Endothelial cell of umbilical vein (primary cell): Measurements from ENCODE around the gene ZNF844. TPM values are rescaled to one million over a fixed set of nuclear protein-coding genes. Genes with fewer than 3 reads are reported as not detected.

Experiments
- BruUV-seq: library from RNA; stranded (reverse); fragments of 400-500 nt; replicated peaks from 2 replicates; lab custom pipeline; 2021; lab: Mats Ljungman, UMichigan
- CTCF ChIA-PET: fragments of 300-600, 350-600 bp; sonication (Branson Sonifier 250); formaldehyde crosslinking; loops from one replicate; lab custom pipeline; 2021; ENCODE audit warnings: antibody characterized with exemption, inconsistent platforms; lab: Charles Lee
- POLR2A ChIA-PET: fragments of 300-600, 350-600 bp; sonication (Branson Sonifier 250); formaldehyde crosslinking; loops from one replicate; lab custom pipeline; 2021; ENCODE audit warnings: antibody characterized with exemption, inconsistent platforms; lab: Charles Lee
- DNase-seq: peaks from one replicate; pipeline ENCODE4 v3.0.0-alpha.2; 2011; ENCODE audit warnings: low read depth, low spot score
- FAIRE-seq: peaks from 2 replicates; lab custom pipeline; 2011; peaks lifted over from hg19 to GRCh38; lab: Jason Lieb, UNC
- H2AFZ ChIP-seq: 2 replicates; pipeline ENCODE4 v1.6.0; 2012; ENCODE audit warnings: low read depth, low read length, control low read depth, inconsistent platforms
- H3K27ac ChIP-seq: 2 replicates; pipeline ENCODE4 v1.5.1; 2011; ENCODE audit warnings: low read depth, mild to moderate bottlenecking, control low read depth, low read length, moderate library complexity; ENCODE audit not compliant: insufficient read depth
- H3K27me3 ChIP-seq, 2 experiments: 2 replicates each; pipeline versions ENCODE4 v1.6.0 to v1.6.1; 2011; ENCODE audit warnings: low read length in 2 of 2, mixed read lengths in 1 of 2; ENCODE audit not compliant: control insufficient read depth in 2 of 2, insufficient read depth in 2 of 2
- H3K36me3 ChIP-seq, 2 experiments: 2 replicates in 1 of 2; 3 replicates in 1 of 2; pipeline ENCODE4 v1.5.1; 2011; ENCODE audit warnings: low read length in 2 of 2, mild to moderate bottlenecking in 1 of 2, moderate library complexity in 1 of 2; ENCODE audit not compliant: control insufficient read depth in 2 of 2, insufficient read depth in 2 of 2; ENCODE audit errors: extremely low read depth in 1 of 2
- H3K4me1 ChIP-seq: 3 replicates; pipeline ENCODE4 v1.5.1; 2011; ENCODE audit warnings: mild to moderate bottlenecking, low read length; ENCODE audit not compliant: control insufficient read depth, insufficient read depth; ENCODE audit errors: extremely low read depth
- H3K4me2 ChIP-seq: 2 replicates; pipeline ENCODE4 v1.6.1; 2011; ENCODE audit warnings: low read length, control low read depth, mixed read lengths; ENCODE audit not compliant: insufficient read depth
- H3K4me3 ChIP-seq, 3 experiments: fragments of 200-600 bp in 1 of 3; sonication (generic), shearing (Covaris generic) in 1 of 3; replicated peaks in 1 of 3; 2 replicates each; pipeline ENCODE4 v1.5.1; 2011 to 2016; ENCODE audit warnings: control low read depth in 3 of 3, low read length in 3 of 3, mild to moderate bottlenecking in 2 of 3, inconsistent platforms in 1 of 3, low read depth in 1 of 3, moderate library complexity in 1 of 3; ENCODE audit not compliant: insufficient read depth in 1 of 3
- H3K79me2 ChIP-seq: 2 replicates; pipeline ENCODE4 v1.6.0; 2012; ENCODE audit warnings: low read length, inconsistent platforms; ENCODE audit not compliant: control insufficient read depth, insufficient read depth
- H3K9ac ChIP-seq: replicated peaks from 2 replicates; pipeline ENCODE3; 2011; ENCODE audit warnings: low read length, control low read depth; ENCODE audit not compliant: insufficient read depth; ENCODE audit errors: extremely low read depth
- H3K9me1 ChIP-seq: replicated peaks from 3 replicates; pipeline ENCODE4 v1.6.0; 2011; ENCODE audit warnings: mild to moderate bottlenecking, low read length; ENCODE audit not compliant: control insufficient read depth, insufficient read depth; ENCODE audit errors: extremely low read depth
- H3K9me3 ChIP-seq: replicated peaks from 2 replicates; pipeline ENCODE4 v1.5.1; 2012; ENCODE audit warnings: low read length, inconsistent platforms; ENCODE audit not compliant: control insufficient read depth, insufficient read depth
- H4K20me1 ChIP-seq: replicated peaks from 2 replicates; pipeline ENCODE3; 2011; ENCODE audit warnings: mild to moderate bottlenecking, low read length; ENCODE audit not compliant: control insufficient read depth, insufficient read depth; ENCODE audit errors: extremely low read depth
- EZH2 ChIP-seq: IDR thresholded peaks from 2 replicates; pipeline ENCODE4 v1.6.1; 2012; ENCODE audit warnings: borderline replicate concordance, low read depth, mild to moderate bottlenecking, moderate library complexity, low read length, inconsistent platforms; ENCODE audit not compliant: severe bottlenecking
- FOS ChIP-seq: IDR thresholded peaks from 2 replicates; pipeline ENCODE4 v1.6.1; 2011; ENCODE audit warnings: mild to moderate bottlenecking, low read length, moderate library complexity, borderline replicate concordance; ENCODE audit not compliant: insufficient read depth
- MAX ChIP-seq: IDR thresholded peaks from 2 replicates; pipeline ENCODE4 v1.6.1; 2011; ENCODE audit not compliant: insufficient read depth, insufficient read length
- POLR2A ChIP-seq: IDR thresholded peaks from 2 replicates; pipeline ENCODE4 v1.6.1; 2012; ENCODE audit warnings: low read depth, mild to moderate bottlenecking, control low read depth, low read length
- POLR2AphosphoS5 ChIP-seq: IDR thresholded peaks from 2 replicates; pipeline ENCODE4 v1.6.1; 2012; ENCODE audit warnings: low read depth, mild to moderate bottlenecking, control low read depth, low read length, moderate library complexity; ENCODE audit not compliant: insufficient read depth
- dilution Hi-C: fragments of 300-500 bp; cut with MboI; formaldehyde crosslinking; loops from one replicate; pipeline ENCODE4 v1.15.0; 2019; ENCODE audit warnings: low sequenced_read_pairs; ENCODE audit not compliant: extremely low pct_ligation_motif_present
- intact Hi-C: fragments of 100-400 bp; cut with micrococcal nuclease; formaldehyde crosslinking; loops from one replicate; pipeline ENCODE4 v1.10.0; 2022
- polyA plus RNA-seq, 4 experiments: library from polyadenylated mRNA; depleted of rRNA in 3 of 4; stranded (reverse) in 3 of 4; unstranded in 1 of 4; fragments of >200 nt; gene quantifications; 2 replicates each; pipeline versions ENCODE4 v1.2.1 to v1.2.3, GENCODE V29; 2011 to 2012; ENCODE audit warnings: missing spikeins in 1 of 4
- total RNA-seq: library from RNA; stranded (reverse); gene quantifications from 2 replicates; pipeline ENCODE4 v1.2.3, GENCODE V29; 2021
- TF ChIP-seq, protein P1 (sequence below), 2 donors: IDR thresholded peaks; 1 replicate in 1 of 2; 2 replicates in 1 of 2; pipeline ENCODE4 v1.5.1; 2011; ENCODE audit warnings: low read length in 2 of 2, mild to moderate bottlenecking in 2 of 2, moderate library complexity in 2 of 2, control low read depth in 1 of 2, inconsistent platforms in 1 of 2, low read depth in 1 of 2; ENCODE audit not compliant: insufficient read depth in 1 of 2; ENCODE audit errors: extremely low read depth in 1 of 2

ZNF844 gene
- total and polyA plus RNA-seq, 2 donors (not counting 3 experiments of a cell fraction or from before 2014, with no cell fraction given), result 0.90 to 3.8 TPM

GRCh38 chr19:12085074-12085818 is 20.7 kb downstream of the ZNF844 start:
- no peak overlapping the region for H2AFZ ChIP-seq
- H3K9me3 ChIP-seq, result no peaks in the 10 kb centered on the region
- H3K79me2 ChIP-seq, result no peaks in the 10 kb centered on the region
- POLR2A ChIA-PET, result no interaction called here
- H3K4me1 ChIP-seq, result no peaks in the 10 kb centered on the region
- CTCF ChIA-PET, result no interaction called here
- no peak overlapping the region for H3K4me3 ChIP-seq
- no peaks in the 10 kb centered on the region for H3K9me1 ChIP-seq
- no peak overlapping the region for H3K4me2 ChIP-seq
- H3K36me3 ChIP-seq, result no peaks in the 10 kb centered on the region
- no peaks in the 10 kb centered on the region for H4K20me1 ChIP-seq
- no peak for DNase-seq
- no peak overlapping the region for H3K27ac ChIP-seq
- FAIRE-seq, result no peak
- H3K27me3 ChIP-seq, result no peaks in the 10 kb centered on the region
- BruUV-seq, result no TSS peak
- dilution Hi-C loops (no loop called here), intact Hi-C loops (no loop called here)
- no peak overlapping the region for H3K9ac ChIP-seq
- TF ChIP-seq FOS (no peak), POLR2AphosphoS5 (no peak), POLR2A (no peak), MAX (no peak), EZH2 (no peak)
- TF ChIP-seq, protein P1, sequence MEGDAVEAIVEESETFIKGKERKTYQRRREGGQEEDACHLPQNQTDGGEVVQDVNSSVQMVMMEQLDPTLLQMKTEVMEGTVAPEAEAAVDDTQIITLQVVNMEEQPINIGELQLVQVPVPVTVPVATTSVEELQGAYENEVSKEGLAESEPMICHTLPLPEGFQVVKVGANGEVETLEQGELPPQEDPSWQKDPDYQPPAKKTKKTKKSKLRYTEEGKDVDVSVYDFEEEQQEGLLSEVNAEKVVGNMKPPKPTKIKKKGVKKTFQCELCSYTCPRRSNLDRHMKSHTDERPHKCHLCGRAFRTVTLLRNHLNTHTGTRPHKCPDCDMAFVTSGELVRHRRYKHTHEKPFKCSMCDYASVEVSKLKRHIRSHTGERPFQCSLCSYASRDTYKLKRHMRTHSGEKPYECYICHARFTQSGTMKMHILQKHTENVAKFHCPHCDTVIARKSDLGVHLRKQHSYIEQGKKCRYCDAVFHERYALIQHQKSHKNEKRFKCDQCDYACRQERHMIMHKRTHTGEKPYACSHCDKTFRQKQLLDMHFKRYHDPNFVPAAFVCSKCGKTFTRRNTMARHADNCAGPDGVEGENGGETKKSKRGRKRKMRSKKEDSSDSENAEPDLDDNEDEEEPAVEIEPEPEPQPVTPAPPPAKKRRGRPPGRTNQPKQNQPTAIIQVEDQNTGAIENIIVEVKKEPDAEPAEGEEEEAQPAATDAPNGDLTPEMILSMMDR (IDR thresholded peaks at IDR 0.05; ENCODE audit: extremely low read depth in 1 of 2, insufficient read depth in 1 of 2, low read depth in 1 of 2, low read length in 2 of 2), result no peak
